Left colon (tissue), 2 donors: Measurements from ENCODE around the gene COL15A1. TPM values are rescaled to one million over a fixed set of nuclear protein-coding genes. Genes with fewer than 3 reads are reported as not detected.

Experiments
- ATAC-seq: fragments of 200-7000 bp; cut with Tn5 transposase; one replicate; pipeline ENCODE4 v1.9.1; 2020; ENCODE audit warnings: mild to moderate bottlenecking, moderate library complexity
- DNase-seq, 2 donors: peaks; one replicate each; pipeline ENCODE4 v3.0.0-alpha.2; 2020
- intact Hi-C, 2 donors: fragments of 100-400 bp; cut with DNase I in 1 of 2; cut with micrococcal nuclease in 1 of 2; formaldehyde crosslinking; loops; one replicate each; pipeline versions ENCODE4 v1.11.2 to v1.14.0; 2022; cut with DNase I, micrococcal nuclease
- total RNA-seq, 2 donors: library from RNA; stranded (reverse); fragmentation: NEBNext Ultra II Directional; extraction: Animal tissue kit (Norgen Biotek cat#: 25700); gene quantifications; one replicate each; pipeline ENCODE4 v1.2.1, GENCODE V29; 2021
- donor health status: DM: no; HTN: no; CAD: no.
- donor health status: DM: yes; HTN: yes; CAD: no.

The COL15A1 gene
- total RNA-seq, 2 donors from 2014 or later: 2.4 to 9.5 TPM

DNA sequence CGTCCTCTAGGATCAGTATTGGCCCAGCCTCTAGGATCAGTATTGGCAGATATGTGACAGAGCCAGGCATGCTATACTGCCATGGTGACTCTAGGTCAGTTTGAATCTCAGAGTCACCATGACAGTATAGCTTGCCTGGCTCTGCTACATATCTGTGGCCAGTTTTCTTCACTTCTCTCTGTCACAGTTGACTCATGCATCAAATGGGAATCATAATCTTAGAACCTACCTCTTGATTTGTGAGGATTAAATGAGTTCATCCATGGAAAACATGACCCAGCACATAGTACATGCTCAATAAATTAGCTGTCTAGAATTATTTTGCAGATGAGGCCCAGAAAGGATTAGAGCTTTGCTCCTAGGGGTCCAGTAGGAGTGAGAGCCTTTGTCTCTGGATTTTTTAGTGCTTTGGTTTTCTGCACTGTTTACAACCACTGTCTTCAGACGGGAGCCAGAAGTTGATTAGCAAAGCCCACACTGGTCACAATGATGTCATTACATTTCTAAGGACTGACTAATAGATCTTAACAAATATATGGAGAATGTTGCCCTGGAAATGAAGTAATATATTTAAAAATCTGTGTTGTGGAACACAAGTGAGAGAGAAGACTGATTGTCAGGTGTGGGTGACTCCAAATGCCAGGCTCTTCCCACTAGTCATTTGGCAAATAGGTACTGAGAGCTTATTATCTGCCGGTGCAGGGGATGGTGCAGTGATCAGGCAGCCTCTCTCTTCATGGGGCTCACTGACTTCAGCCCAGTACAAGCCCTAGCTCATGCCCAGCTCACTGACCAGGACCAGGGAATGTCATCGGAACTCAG, 76.0 kb downstream of the COL15A1 start:
- ATAC-seq (no peak), DNase-seq (no peak)
- intact Hi-C loops: no loop called here

DNA sequence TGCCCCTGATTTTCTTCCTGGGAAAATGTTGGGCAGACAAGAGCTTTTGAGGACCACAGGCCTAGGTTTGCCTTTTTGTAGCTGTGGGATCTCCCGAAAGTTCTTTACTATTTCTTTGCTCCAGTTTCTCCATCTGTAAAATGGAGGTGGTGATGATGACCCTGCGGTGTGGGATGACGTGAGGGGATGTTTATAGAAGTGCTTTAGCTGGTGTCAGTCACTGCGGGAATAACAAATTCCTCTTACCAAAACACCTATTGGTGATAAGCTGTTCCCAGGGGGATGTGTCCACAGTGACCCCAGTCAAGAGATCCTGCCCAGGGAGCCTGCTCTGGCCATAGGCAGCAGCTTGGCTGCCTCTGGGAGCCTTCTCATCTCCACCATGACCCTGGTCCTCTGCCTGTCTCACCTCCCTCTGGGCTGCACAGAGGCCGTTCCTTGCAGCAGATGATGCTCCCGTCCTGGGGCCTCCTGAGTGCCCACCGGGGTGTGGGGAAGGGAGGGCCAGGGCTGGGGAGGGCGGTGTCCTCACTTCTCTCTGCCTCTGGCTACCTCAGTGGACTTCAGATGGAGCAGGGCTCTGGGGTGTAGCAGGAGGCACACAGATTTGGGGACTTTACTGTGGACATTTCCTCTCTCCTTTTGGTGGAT, 77.2 kb downstream of the COL15A1 start:
- intact Hi-C loops: no loop called here
- ATAC-seq (no peak), DNase-seq (no peak)

DNA sequence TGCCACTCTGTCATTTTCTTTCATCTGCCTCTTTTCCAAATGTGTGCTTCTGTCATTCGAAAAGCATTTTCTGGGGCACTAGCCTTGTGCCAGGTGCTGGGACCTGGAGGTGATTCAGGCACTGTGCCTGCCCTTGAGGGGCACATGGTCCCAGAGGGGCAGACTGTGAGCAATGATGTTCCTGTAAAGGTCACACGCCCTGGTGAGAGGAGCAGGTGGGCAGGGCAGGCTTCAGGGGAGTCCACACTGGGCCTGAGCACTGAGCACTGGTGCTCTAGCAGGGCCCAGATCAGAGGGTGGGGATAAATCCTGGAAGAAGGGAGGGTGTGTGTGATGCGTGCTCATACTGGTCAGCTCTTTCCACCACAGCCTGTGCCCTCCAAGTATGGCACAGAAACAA, 77.8 kb downstream of the COL15A1 start:
- ATAC-seq (no peak), DNase-seq (no peak)
- intact Hi-C loops: no loop called here

DNA sequence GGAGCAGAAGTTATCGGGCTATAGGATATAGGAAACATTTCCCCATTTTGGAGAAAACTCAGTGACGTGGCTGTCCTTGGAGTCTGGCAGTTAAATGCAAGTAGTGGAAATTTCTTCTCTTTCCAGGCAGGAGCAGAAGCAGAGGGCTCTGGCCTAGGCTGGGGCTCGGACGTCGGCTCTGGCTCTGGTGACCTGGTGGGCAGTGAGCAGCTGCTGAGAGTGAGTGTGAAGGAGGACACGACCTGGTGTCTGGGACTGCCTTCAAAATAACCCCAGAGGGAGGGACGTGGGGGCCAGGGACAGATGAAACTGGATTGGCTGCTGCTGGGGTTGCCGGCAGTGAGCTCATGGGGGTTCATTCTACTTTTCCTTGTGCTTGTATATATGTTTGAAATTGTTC, 79.5 kb downstream of the COL15A1 start:
- ATAC-seq (no peak), DNase-seq (no peak)
- intact Hi-C loops: no loop called here

DNA sequence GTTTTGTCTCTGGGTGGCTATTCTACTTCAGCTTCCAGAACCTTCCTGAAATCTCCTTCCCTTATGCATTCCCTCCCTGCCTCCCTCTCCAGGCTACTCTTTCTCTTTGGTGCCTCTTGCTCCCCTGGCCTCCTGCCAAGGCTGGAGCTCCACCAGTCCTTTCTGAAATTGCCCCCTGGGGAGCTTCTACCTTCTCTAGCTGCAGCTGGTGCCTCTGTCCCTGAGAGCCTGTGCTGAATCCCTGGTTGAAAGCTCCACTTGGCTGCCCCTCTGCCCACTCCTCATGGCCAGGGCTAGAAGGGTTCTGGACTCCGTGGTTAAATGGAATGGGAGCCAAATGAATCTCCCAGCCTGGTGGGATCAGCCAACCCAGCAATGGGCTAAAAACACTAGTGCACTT, 80.1 kb downstream of the COL15A1 start:
- DNase-seq: no peak
- intact Hi-C loops: no loop called here
- ATAC-seq: no peak

DNA sequence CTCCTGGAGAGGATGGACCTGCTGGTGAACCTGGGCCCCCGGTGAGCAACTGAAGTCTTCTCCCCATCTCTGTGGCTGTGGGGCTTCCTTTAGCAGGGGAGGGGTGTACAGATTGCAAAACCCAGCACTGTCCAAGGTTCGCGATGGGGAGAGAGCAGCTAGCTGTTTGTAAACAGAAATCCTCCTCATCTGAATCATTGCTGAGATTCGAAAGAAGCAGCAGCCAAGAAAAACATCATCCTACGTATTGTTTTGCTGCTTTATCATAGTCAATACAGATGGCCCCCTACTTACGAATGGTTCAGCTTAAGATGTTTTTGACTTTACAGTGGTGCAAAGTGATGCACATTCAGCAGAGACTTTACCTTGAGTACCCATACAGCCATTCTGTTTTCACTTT, 81.3 kb downstream of the COL15A1 start:
- DNase-seq (no peak), ATAC-seq (no peak)
- intact Hi-C loops: no loop called here

DNA sequence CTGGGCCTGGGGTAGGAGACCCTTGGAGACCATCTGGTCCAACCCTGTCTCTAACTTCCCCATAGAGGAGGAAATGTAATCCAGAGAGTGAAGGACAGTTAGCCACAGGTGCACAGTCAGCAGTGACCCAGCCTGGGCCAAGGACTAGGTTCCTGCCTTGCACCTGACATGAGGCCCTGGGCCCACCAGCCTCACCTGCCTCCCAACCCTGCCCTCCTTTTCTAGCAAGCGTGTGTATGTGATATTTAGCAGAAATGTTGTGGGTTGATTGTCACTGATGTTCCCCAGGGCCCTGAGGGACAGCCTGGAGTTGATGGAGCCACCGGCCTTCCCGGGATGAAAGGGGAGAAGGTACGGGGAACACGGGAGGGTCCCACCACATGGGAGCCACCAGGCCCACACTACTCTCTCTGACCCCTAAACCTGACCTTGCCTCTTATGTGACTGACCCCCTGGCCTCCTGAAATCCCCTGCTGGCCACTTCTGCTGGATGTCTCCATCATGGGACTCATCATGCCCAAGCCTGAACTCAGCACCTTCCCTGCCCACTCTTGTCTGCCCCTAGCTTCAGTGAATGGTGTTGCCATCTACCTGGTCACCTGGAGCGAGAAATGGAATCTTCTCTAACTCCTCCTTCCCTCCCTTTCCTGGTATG, 82.0 kb downstream of the COL15A1 start:
- intact Hi-C loops: no loop called here
- no peak for ATAC-seq
- no peak for DNase-seq

DNA sequence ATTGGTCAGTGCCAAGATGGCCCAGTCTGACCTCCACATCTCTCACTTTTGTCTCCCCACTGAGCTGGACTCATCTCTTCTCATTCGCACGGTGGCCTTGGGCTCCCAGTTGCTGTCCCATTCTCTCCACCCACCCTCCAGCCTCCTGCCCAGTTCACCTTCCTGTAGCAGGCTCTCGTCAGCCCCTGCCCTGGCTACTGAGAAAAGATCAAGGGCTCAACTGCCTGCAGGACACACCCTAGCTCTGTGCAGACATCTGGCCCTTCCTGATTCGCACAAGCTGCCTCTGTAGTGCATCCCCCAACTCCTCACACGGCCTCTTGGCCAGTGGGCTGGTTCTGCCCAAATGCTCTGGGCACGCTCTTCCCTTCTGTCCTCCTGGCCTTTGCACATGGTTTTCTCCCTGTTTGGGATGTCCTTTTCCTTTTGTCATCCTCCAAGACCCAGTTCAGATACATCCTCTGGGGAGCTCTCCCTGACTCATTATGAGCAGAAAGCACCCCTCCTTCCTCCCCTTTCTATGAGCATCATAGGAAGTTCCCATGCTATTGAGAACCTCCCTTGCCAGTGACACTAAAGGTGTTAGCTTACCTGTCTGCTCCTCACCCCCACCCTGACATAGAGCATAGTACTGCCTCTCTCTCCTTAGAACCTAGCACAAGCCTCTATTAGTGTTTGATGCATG, 82.7 kb downstream of the COL15A1 start:
- intact Hi-C loops: no loop called here
- DNase-seq (no peak), ATAC-seq (no peak)

DNA sequence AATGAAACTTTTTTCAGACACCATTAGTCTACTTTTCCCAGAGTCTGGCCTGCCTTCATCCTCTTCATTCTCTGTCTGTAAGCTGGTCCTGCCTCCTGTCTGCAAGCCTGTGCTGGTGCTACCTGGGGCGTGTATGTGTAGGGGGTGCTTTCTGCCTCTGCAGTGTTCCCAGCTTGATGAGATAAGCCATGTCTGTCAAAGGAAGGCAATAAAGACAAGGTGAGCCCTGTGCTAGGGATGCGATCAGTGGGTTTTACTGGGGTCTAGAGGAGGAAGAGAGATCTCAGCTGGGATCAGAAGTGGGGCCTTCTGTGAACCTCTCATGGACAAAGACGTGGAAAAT, 83.2 kb downstream of the COL15A1 start:
- no peak for ATAC-seq
- intact Hi-C loops: no loop called here
- DNase-seq: no peak

DNA sequence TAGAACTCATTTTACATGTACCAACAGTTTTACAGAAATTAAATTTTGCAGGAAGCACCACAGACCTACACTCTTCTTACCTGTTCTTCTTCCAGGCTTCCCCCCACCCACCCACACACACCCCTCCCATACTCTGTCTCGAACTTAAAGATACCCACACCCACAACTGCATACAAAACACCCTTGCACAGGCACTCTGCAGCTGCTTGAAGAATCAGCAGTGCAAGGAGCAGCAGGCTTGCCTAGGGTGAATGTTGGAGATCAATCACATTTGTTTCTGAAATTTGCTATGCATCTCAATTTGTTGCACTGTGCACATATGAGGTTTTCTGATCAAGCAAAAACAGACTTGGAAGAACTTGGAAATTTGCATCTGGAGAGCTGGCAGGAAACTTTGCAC, 83.7 kb downstream of the COL15A1 start:
- intact Hi-C loops: no loop called here
- ATAC-seq: no peak
- no peak for DNase-seq

DNA sequence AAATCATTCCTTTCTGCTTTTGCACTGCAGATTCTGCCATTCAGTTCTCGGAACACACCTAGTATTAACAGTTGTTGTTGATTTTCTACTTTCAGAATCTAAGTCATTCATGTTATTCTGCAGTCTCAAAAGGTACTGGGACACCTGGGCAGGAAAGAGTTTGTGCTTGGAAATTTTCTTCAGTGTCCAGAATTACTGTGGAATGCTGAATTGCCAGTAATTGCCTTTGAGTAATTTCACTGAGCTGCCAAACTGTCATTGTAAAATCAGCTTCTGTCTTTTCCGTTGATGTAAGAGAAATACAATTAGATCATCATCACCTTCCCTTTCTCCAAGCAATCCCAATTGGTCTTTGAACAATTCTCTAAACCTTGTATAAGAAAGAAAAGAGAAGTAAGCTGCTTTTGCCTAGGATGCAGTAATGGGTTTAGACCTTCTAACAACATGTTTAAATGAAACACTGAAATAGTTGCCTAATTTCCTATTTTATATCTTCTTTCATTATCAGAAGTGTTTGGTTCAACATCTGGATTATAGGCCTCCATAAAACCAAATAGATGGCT, 85.5 kb downstream of the COL15A1 start:
- no peak for ATAC-seq
- intact Hi-C loops: no loop called here
- no peak for DNase-seq

DNA sequence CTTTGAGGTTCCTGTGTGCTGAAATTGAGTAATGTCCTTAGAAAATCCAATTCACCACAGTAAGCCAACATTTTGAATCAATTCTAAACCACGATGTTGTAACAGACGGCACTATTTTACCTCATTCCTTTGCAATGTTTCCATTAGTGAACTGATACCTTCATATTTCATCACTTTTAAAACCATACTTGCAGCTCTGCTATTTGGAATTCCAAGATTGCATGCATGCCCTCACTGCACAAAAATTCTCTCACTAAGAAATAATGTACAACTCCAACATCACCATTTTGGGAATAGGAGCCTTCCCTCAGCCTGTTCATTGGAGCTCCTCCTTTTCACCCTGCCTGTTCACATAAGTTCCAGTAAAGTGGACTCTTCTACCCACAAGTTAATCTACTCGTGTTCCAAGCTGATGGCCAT, 86.4 kb downstream of the COL15A1 start:
- ATAC-seq: no peak
- DNase-seq: no peak
- intact Hi-C loops: no loop called here

DNA sequence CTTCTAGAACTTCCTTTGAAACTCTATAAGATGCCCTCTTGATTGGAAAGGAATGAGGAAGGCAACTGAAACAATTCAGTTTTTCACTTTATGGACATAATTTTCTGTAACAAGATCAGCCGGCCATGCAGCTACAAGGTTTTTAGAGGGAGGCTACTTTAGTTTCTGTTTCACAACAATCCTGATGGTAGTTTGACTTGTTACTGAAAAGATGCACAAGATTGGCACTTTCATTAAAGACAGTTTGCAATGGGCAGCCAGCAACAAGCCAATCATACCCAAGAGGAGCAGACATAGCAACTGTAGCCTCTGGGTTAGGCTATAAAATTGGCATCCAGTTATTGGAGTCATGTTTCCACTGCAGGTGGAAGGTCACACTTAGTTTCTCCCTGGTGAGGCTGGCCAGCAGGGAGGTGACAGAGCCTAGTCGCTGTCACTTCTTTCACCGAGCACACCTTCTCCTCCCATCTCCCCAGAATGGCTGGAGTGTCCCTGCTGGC, 87.0 kb downstream of the COL15A1 start:
- no peak for DNase-seq

DNA sequence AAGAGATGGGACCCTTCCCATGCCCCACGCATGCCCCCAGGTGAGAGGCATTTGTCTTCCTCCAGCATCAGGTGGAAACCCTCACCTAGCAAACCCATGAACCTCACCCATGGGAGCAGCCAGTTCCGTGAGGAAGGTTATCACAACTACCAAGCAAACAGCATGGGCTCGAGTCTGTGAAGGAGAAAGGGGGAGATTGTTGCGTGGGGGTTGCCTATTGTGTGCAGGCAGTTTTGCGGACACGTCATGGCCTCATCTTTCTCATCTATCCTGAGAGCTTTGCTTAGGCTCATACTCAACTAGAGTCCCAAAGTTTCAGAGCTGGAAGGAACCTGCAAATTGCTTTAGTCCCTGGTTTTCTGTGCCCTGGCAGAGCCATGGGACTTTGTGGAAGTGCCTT, 87.6 kb downstream of the COL15A1 start:
- intact Hi-C loops: no loop called here
- DNase-seq: no peak
- ATAC-seq: no peak

More for the DNA sequence above, 87.0 kb downstream of the COL15A1 start:
- ATAC-seq: no peak
- intact Hi-C loops: no loop called here

DNA sequence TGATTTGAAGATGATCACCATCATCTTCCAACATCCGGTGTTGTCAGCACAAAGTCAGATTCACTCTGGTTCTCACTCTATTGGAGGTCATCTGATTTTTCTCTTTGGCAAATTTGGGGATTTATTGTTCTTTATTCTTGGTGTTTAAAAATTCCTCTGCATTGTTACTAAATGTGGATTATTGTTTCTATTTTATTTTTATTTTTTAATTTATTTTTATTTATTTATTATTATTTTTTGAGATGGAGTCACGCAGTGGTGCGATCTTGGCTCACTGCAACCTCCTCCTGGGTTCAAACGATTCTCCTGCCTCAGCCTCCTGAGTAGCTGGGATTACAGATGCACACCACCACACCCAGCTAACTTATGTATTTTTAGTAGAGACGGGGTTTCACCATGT, 88.3 kb downstream of the COL15A1 start:
- intact Hi-C loops: no loop called here
- ATAC-seq (no peak), DNase-seq (no peak)

DNA sequence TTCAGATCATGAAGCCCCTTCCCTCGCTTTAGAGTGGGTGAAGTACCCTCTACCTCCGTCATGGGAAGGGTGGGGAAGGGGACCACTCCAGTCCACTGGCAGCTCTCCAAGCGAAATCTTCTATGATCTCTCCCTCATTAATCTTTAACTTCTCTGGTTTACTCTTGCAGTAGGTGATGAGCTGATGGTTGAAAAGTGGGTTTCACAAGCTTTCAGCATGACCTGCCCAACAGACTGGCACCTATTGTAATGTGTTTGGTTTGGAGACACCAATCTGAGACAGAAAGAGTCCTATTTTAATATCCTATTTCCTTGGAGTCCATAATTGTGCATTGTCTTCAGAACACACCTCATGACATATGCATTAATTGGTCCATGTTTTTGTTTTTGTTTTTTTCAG, 90.4 kb downstream of the COL15A1 start:
- DNase-seq (no peak), ATAC-seq (no peak)
- intact Hi-C loops: no loop called here

DNA sequence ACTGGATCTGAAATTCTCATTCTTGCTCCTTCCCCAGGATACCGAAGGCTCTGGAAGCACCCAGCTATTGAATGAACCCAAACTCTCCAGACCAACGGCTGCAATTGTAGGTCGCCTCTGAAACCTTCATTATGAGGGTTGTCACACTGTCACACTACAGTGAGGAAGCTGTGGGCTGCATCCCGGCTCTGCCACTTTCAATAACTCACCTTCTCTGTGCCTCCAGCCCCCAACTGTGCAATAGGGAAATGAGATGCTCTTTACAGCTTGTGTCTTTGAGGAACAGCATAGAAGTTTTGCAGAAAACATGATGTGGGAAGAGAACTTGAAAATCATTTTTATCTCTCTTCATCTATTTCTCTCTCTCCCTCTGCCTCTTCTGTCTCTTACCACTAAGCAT, 91.6 kb downstream of the COL15A1 start:
- intact Hi-C loops: no loop called here
- no peak for DNase-seq
- no peak for ATAC-seq

DNA sequence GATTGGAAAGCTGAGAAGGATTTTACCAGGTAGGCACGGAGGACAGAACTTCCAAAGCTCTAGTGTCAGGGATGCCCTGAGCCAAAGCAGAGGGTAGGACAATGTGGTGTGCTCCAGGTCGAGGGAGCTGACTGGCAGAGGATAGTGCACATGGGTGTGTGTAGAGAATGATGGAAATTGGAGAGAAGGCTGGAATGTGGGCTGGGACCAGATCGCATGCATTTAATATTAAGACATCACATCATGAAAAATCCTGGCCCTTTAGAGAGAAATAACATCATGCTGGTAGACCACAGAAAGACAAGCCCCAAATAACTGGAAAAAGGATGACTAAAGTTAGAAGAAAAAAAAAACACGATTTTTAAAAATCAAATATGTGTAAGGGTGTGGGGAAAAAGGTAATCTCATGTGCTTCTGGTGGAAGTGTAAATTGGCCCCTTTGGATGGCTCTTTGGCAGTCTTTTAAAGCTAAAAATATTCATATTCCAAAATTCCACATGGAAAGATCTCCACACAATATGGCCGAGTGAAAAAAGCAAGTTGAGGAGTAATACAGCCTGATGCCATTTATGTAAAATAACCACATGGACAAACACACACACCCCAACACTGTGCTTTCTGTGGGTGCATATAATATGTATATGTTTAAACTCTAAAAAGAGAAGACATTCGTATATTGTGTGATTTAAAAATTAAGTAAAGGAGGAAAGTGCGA, 94.2 kb downstream of the COL15A1 start:
- DNase-seq (no peak), ATAC-seq (no peak)
- intact Hi-C loops: no loop called here

DNA sequence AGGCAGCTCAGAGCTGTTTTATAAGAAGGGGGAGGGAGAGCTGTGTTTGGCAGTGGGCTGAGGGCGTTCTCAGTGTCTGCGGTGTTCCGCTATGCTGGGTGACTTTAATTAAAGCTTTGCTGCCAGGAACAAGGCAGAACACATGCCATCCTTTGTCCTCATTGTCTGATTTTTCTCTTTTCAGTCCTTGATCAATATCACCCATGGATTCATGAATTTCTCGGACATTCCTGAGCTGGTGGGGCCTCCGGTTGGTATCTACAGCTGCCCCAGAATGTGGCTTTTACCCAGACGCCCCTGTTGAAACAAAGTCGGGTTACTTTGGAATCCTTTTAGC, 94.7 kb downstream of the COL15A1 start:
- no peak for ATAC-seq
- intact Hi-C loops: no loop called here
- no peak for DNase-seq
